MM.1S (cell line): ENCODE results near the gene ZFP36L2.

Source experiments
- DNase-seq: peaks from one replicate; pipeline ENCODE4 v3.0.0-alpha.2; 2015
- H2AFZ ChIP-seq: fragments of 300-600 bp; sonication (generic); 2 replicates; pipeline ENCODE4 v1.6.0; 2016; ENCODE audit warnings: antibody characterized with exemption, low read length
- H3F3A ChIP-seq: fragments of 300-600 bp; sonication (generic); 2 replicates; pipeline ENCODE4 v1.6.1; 2016; ENCODE audit warnings: mild to moderate bottlenecking, antibody characterized with exemption, low read length, moderate library complexity, mixed read lengths; ENCODE audit not compliant: insufficient read depth
- H3K27ac ChIP-seq: fragments of 300-600 bp; sonication (generic); 2 replicates; pipeline ENCODE4 v1.5.1; 2016; ENCODE audit warnings: mild to moderate bottlenecking, low read length
- H3K27me3 ChIP-seq: fragments of 300-600 bp; sonication (generic); replicated peaks from 2 replicates; pipeline ENCODE4 v1.6.0; 2016; ENCODE audit warnings: low read length; ENCODE audit not compliant: insufficient read depth
- H3K36me3 ChIP-seq: fragments of 300-600 bp; sonication (generic); replicated peaks from 2 replicates; pipeline ENCODE4 v1.6.1; 2016; ENCODE audit warnings: mild to moderate bottlenecking, low read length, mixed read lengths; ENCODE audit not compliant: insufficient read depth
- H3K4me1 ChIP-seq: fragments of 300-600 bp; sonication (generic); 2 replicates; pipeline ENCODE4 v1.6.1; 2016; ENCODE audit warnings: low read length, mixed read lengths
- H3K4me2 ChIP-seq: fragments of 300-600 bp; sonication (generic); 2 replicates; pipeline ENCODE4 v1.6.0; 2016; ENCODE audit warnings: low read depth, low read length
- H3K4me3 ChIP-seq: fragments of 300-600 bp; sonication (generic); 2 replicates; pipeline ENCODE4 v1.5.1; 2016; ENCODE audit warnings: low read length, mixed read lengths
- H3K79me2 ChIP-seq: fragments of 300-600 bp; sonication (generic); 2 replicates; pipeline ENCODE4 v1.6.1; 2016; ENCODE audit warnings: mixed run types, low read length, mixed read lengths
- H3K9ac ChIP-seq: fragments of 300-600 bp; sonication (generic); 2 replicates; pipeline ENCODE4 v1.6.1; 2016; ENCODE audit warnings: low read length, mixed read lengths
- H3K9me2 ChIP-seq: fragments of 300-600 bp; sonication (generic); replicated peaks from 2 replicates; pipeline ENCODE4 v1.6.1; 2016; ENCODE audit warnings: mild to moderate bottlenecking, low read length, mixed read lengths; ENCODE audit not compliant: insufficient read depth
- H3K9me3 ChIP-seq: fragments of 300-600 bp; sonication (generic); replicated peaks from 2 replicates; pipeline ENCODE4 v1.6.1; 2016; ENCODE audit warnings: mild to moderate bottlenecking, low read length, mixed read lengths; ENCODE audit not compliant: insufficient read depth
- H4K20me1 ChIP-seq: fragments of 300-600 bp; sonication (generic); 2 replicates; pipeline ENCODE4 v1.6.1; 2016; ENCODE audit warnings: mild to moderate bottlenecking, low read length, moderate library complexity, mixed read lengths; ENCODE audit not compliant: insufficient read depth
- EZH2 ChIP-seq: fragments of 300-600 bp; sonication (generic); optimal IDR thresholded peaks from 2 replicates; pipeline ENCODE3; 2017; ENCODE audit warnings: low read depth, mild to moderate bottlenecking, antibody characterized with exemption, low read length, mixed read lengths
- EZH2phosphoT487 ChIP-seq: fragments of 300-600 bp; sonication (generic); IDR thresholded peaks from 2 replicates; pipeline ENCODE4 v1.6.1; 2018; ENCODE audit warnings: antibody characterized with exemption, low read length
- TF ChIP-seq, protein P1 (sequence below): fragments of 300-600 bp; sonication (generic); IDR thresholded peaks from 2 replicates; pipeline ENCODE4 v1.5.1; 2016; ENCODE audit warnings: antibody characterized with exemption, low read length, mixed read lengths

The ZFP36L2 gene

DNA sequence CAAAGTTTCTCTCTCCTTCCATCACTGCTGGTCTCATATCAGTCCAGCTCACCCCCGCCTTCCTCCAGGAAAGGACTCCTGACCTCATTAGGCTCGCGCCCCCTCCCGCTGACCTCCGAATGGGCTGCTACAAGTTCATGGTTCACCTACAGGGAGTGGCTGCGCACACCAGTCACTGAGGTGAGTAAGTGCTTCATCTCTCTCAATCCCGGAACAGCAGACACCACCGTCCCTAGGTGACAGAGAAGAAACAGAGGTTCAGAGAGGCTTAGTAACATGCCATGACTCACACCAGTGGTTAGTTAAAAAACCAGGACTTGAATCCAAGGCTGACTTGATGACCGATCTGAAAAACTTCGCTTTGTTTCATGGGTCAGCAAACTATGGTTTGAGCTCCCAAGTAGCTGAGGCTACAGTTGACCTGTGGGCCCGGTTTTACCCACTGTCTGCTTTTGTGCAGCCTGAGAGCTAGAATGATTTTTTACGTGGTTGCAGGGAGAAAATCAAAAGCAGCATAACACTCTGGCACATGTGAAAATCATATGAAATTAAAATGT, 42.0 kb downstream of the ZFP36L2 start:
- Histone ChIP-seq H3K27ac (no peak overlapping the region), H3K79me2 (no peaks in the 10 kb centered on the region), H3K9ac (no peak overlapping the region), H3K9me2 (no peaks in the 10 kb centered on the region), H3F3A (no peaks in the 10 kb centered on the region), H3K4me1 (peaks cover under 1% of the 10 kb centered on the region; the same call in 1 of the 2 replicates), H2AFZ (no peak overlapping the region), H3K27me3 (no peaks in the 10 kb centered on the region), H4K20me1 (no peaks in the 10 kb centered on the region), H3K36me3 (no peaks in the 10 kb centered on the region), H3K4me3 (no peak overlapping the region), H3K4me2 (no peak overlapping the region), H3K9me3 (no peaks in the 10 kb centered on the region)
- TF ChIP-seq, protein P1, sequence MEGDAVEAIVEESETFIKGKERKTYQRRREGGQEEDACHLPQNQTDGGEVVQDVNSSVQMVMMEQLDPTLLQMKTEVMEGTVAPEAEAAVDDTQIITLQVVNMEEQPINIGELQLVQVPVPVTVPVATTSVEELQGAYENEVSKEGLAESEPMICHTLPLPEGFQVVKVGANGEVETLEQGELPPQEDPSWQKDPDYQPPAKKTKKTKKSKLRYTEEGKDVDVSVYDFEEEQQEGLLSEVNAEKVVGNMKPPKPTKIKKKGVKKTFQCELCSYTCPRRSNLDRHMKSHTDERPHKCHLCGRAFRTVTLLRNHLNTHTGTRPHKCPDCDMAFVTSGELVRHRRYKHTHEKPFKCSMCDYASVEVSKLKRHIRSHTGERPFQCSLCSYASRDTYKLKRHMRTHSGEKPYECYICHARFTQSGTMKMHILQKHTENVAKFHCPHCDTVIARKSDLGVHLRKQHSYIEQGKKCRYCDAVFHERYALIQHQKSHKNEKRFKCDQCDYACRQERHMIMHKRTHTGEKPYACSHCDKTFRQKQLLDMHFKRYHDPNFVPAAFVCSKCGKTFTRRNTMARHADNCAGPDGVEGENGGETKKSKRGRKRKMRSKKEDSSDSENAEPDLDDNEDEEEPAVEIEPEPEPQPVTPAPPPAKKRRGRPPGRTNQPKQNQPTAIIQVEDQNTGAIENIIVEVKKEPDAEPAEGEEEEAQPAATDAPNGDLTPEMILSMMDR, result no peak
- TF ChIP-seq EZH2, result no peak
- TF ChIP-seq EZH2phosphoT487, result no peak
- no peak for DNase-seq

DNA sequence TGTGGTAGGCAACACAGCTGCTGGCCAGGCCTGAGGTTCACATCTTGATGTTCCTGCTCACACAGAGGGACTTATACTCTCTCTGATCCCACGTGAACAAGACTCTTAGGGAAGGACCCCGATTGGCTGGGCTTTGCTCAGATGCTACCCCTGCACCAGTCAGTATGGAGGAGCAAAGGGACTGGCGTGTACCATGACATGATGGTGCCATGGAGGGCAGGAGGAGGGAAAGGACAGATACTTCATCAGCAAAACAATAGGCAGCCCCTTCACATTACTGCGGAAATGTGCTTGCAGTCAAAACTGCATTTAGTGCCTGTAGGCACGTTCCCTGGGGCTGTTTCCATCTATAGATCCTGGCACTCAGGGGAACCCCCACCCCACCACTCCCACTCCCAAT, 42.7 kb downstream of the ZFP36L2 start:
- no peak overlapping the region for H3K4me2 ChIP-seq

DNA sequence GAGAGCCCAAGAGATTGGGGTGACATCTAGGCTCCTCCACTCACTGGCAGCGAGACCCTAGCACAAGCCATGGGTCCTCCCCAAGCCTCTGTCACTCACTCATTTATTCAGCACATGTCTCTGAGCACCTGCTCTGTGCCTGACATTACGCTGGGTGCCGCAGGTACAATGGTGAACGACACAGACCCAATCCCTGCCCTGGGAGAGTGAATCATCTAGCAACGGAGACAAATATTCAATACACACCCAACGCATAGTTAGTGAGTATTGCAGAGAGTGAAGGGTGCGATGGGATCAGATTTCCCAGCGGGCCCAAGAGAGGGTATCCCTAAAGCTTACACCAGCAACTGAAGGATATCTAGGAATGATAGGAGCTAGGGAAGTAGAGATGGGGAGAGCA, 45.5 kb downstream of the ZFP36L2 start:
- DNase-seq, result no peak
- H3K36me3 ChIP-seq, result no peaks in the 10 kb centered on the region
- no peaks in the 10 kb centered on the region for H3K9me2 ChIP-seq
- H3K9me3 ChIP-seq, result no peaks in the 10 kb centered on the region
- H3K27me3 ChIP-seq, result no peaks in the 10 kb centered on the region
- TF ChIP-seq EZH2phosphoT487, result no peak
- TF ChIP-seq EZH2, result no peak
- TF ChIP-seq, protein P1, result no peak
- H3K4me1 ChIP-seq, result peaks cover 19% of the 10 kb centered on the region
- no peak overlapping the region for H3K4me2 ChIP-seq
- H3F3A ChIP-seq, result 0 out of 2 replicates have a peak, but pooled peaks cover 3% of the 10 kb centered on the region
- no peak overlapping the region for H3K4me3 ChIP-seq
- H3K27ac ChIP-seq, result no peak overlapping the region
- no peaks in the 10 kb centered on the region for H3K79me2 ChIP-seq
- no peak overlapping the region for H2AFZ ChIP-seq
- no peaks in the 10 kb centered on the region for H4K20me1 ChIP-seq
- no peak overlapping the region for H3K9ac ChIP-seq

More for the DNA sequence above, 42.7 kb downstream of the ZFP36L2 start:
- Histone ChIP-seq H3K36me3 (no peaks in the 10 kb centered on the region), H3K9me3 (no peaks in the 10 kb centered on the region), H3K9me2 (no peaks in the 10 kb centered on the region), H3K27ac (no peak overlapping the region), H3K9ac (no peak overlapping the region), H3F3A (no peaks in the 10 kb centered on the region), H3K4me1 (peaks cover 5% of the 10 kb centered on the region; the same call in 1 of the 2 replicates), H3K79me2 (no peaks in the 10 kb centered on the region), H4K20me1 (no peaks in the 10 kb centered on the region), H3K27me3 (no peaks in the 10 kb centered on the region), H2AFZ (no peak overlapping the region), H3K4me3 (no peak overlapping the region)
- TF ChIP-seq EZH2phosphoT487 (no peak), EZH2 (no peak)
- TF ChIP-seq, protein P1, result no peak
- no peak for DNase-seq
